ENCODE results near the gene ACBD6.

Gene ACBD6

DNA sequence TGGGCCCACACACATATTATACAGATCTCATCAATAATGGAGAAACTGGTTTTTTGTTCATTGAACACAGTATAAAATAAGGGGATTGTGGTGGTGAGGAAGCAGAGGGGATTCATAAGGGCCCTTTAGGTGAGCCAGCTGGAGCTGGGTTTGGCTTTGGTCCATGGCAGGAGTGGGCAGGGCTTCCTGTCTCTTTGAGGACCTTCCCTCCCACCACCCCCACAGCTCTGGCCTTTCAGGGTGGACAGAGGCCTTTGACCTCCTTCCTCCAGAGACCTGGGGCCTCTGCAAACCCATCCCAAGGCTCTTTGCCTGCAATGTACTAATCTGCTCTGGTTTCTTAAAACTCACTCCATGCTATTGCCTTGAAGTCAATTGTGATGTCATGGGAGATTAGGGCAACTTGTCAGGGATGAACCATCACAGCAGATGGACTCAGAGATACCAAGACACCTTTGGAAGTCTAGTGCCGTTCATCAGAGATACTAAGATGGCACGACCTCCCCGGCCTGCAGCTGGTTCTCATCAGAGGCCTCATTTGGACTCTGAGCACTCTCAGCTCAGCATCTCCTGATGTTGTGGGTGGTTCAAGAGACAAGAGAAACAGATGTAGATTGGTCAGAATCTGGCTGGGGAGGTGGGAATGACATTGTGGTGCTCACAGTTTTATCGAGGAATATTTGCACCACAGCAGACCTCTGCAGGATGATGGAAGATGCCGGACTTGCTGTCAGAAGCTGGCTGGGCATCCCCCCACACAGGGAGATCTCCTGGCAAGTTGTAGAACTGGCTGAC is 234.4 kb downstream of the ACBD6 start:
- Histone ChIP-seq H3K27me3 (ENCODE audit: insufficient read depth, low read length, poor library complexity, severe bottlenecking) (no peaks in the 10 kb centered on the region), H3K79me2 (ENCODE audit: insufficient read depth, low read length) (no peaks in the 10 kb centered on the region), H3K9me3 (ENCODE audit: insufficient read depth, low read depth, low read length) (no peaks in the 10 kb centered on the region), H4K20me1 (ENCODE audit: insufficient read depth, low read length, poor library complexity, severe bottlenecking) (no peaks in the 10 kb centered on the region), H3K4me1 (ENCODE audit: insufficient read depth, low read length, poor library complexity, severe bottlenecking) (peaks cover 5% of the 10 kb centered on the region), H3K36me3 (ENCODE audit: insufficient read depth, low read length) (no peaks in the 10 kb centered on the region), H3K4me3 (ENCODE audit: low read length, poor library complexity, severe bottlenecking) (no peak overlapping the region), H3K9me2 (replicated peaks; ENCODE audit: low read depth, low read length) (no peaks in the 10 kb centered on the region), H3K4me2 (ENCODE audit: low read depth, low read length, poor library complexity, severe bottlenecking) (no peak overlapping the region), H2AFZ (ENCODE audit: low read length) (no peak overlapping the region), H3K9ac (ENCODE audit: low read depth, low read length, poor library complexity, severe bottlenecking) (no peak overlapping the region), H3F3A (ENCODE audit: low read depth) (no peaks in the 10 kb centered on the region)
- TF ChIP-seq EZH2phosphoT487 (IDR thresholded peaks at IDR 0.05; ENCODE audit: borderline replicate concordance), result no peak
- TF ChIP-seq, protein P1, sequence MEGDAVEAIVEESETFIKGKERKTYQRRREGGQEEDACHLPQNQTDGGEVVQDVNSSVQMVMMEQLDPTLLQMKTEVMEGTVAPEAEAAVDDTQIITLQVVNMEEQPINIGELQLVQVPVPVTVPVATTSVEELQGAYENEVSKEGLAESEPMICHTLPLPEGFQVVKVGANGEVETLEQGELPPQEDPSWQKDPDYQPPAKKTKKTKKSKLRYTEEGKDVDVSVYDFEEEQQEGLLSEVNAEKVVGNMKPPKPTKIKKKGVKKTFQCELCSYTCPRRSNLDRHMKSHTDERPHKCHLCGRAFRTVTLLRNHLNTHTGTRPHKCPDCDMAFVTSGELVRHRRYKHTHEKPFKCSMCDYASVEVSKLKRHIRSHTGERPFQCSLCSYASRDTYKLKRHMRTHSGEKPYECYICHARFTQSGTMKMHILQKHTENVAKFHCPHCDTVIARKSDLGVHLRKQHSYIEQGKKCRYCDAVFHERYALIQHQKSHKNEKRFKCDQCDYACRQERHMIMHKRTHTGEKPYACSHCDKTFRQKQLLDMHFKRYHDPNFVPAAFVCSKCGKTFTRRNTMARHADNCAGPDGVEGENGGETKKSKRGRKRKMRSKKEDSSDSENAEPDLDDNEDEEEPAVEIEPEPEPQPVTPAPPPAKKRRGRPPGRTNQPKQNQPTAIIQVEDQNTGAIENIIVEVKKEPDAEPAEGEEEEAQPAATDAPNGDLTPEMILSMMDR (conservative IDR thresholded peaks at IDR 0.05; ENCODE audit: low read length), result no peak

DNA sequence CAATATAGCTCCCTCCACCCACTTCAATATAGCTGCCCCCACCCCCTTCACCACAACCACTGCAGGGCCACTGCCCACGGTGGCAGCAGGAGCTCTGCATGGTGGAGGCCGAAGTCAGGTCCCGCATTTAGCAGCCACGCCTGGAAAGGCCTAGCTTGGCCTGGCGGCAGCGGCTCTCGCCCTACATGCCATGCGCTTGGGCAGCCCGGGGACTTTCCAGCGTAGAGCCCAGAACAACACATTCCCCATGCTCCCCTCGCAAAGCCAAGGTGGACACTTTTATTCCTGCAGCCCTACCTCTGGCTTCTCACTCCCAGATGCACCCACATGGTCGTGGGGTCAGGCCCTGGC is 235.2 kb downstream of the ACBD6 start:
- Histone ChIP-seq H3K27me3 (ENCODE audit: insufficient read depth, low read length, poor library complexity, severe bottlenecking) (no peaks in the 10 kb centered on the region), H3K4me3 (ENCODE audit: low read length, poor library complexity, severe bottlenecking) (no peak overlapping the region), H3F3A (ENCODE audit: low read depth) (no peaks in the 10 kb centered on the region), H3K4me1 (ENCODE audit: insufficient read depth, low read length, poor library complexity, severe bottlenecking) (peaks cover 5% of the 10 kb centered on the region), H3K9me3 (ENCODE audit: insufficient read depth, low read depth, low read length) (no peaks in the 10 kb centered on the region), H4K20me1 (ENCODE audit: insufficient read depth, low read length, poor library complexity, severe bottlenecking) (no peaks in the 10 kb centered on the region), H3K9ac (ENCODE audit: low read depth, low read length, poor library complexity, severe bottlenecking) (no peak overlapping the region), H3K79me2 (ENCODE audit: insufficient read depth, low read length) (no peaks in the 10 kb centered on the region), H2AFZ (ENCODE audit: low read length) (no peak overlapping the region), H3K9me2 (replicated peaks; ENCODE audit: low read depth, low read length) (no peaks in the 10 kb centered on the region), H3K4me2 (ENCODE audit: low read depth, low read length, poor library complexity, severe bottlenecking) (no peak overlapping the region), H3K36me3 (ENCODE audit: insufficient read depth, low read length) (no peaks in the 10 kb centered on the region)
- TF ChIP-seq, protein P1 (conservative IDR thresholded peaks at IDR 0.05; ENCODE audit: low read length), result no peak
- TF ChIP-seq EZH2phosphoT487 (IDR thresholded peaks at IDR 0.05; ENCODE audit: borderline replicate concordance), result no peak

DNA sequence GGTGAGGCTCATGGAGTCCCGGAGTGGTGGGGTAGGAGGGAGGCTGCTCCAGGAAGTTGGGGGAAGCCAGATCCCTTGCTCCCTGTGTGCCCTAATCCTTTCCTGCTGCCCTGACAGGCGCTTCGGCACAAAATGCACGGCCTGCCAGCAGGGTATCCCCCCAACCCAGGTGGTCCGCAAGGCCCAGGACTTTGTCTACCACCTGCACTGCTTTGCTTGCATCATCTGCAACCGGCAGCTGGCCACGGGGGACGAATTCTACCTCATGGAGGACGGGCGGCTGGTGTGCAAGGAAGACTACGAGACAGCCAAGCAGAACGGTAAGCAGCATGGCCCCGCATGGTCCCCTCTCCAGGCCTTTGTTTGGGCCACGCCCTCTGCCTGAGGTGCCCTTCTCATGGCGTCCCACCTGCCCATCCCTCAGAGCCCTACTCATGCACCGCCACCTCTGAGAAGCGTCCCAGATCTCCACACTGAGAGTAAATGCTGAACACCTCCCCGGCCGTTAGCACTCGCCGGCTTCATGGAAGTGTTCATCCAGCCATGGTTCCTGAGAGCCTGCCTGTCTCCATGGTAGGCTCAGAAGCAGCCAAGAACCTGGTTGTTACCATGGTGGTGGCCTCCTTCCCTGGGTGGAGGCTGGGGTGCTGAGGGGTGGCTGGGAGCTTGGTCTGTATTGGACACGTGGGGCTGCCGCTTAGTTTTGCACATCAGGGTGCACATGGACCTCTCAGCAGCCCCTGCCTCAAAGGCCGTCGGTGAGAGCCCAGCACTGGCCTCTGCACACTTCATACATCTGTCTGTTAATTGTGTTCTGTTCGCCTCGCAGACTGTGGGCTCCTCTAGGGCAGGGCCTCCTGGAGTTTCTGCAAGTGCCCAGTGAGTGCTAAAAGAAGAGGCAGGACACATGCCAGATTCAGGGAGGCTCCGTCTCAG is 235.8 kb downstream of the ACBD6 start:
- no peak overlapping the region for H3K4me3 ChIP-seq (ENCODE audit: low read length, poor library complexity, severe bottlenecking)
- H3K9ac ChIP-seq (ENCODE audit: low read depth, low read length, poor library complexity, severe bottlenecking), result no peak overlapping the region
- H3F3A ChIP-seq (ENCODE audit: low read depth), result no peaks in the 10 kb centered on the region
- no peaks in the 10 kb centered on the region for H3K79me2 ChIP-seq (ENCODE audit: insufficient read depth, low read length)
- no peaks in the 10 kb centered on the region for H3K36me3 ChIP-seq (ENCODE audit: insufficient read depth, low read length)
- H3K27me3 ChIP-seq (ENCODE audit: insufficient read depth, low read length, poor library complexity, severe bottlenecking), result no peaks in the 10 kb centered on the region
- peaks cover 5% of the 10 kb centered on the region for H3K4me1 ChIP-seq (ENCODE audit: insufficient read depth, low read length, poor library complexity, severe bottlenecking)
- H4K20me1 ChIP-seq (ENCODE audit: insufficient read depth, low read length, poor library complexity, severe bottlenecking), result no peaks in the 10 kb centered on the region
- TF ChIP-seq, protein P1 (conservative IDR thresholded peaks at IDR 0.05; ENCODE audit: low read length), result no peak
- TF ChIP-seq EZH2phosphoT487 (IDR thresholded peaks at IDR 0.05; ENCODE audit: borderline replicate concordance), result no peak
- no peak overlapping the region for H2AFZ ChIP-seq (ENCODE audit: low read length)
- no peak overlapping the region for H3K4me2 ChIP-seq (ENCODE audit: low read depth, low read length, poor library complexity, severe bottlenecking)
- no peaks in the 10 kb centered on the region for H3K9me3 ChIP-seq (ENCODE audit: insufficient read depth, low read depth, low read length)
- no peaks in the 10 kb centered on the region for H3K9me2 ChIP-seq (replicated peaks; ENCODE audit: low read depth, low read length)
